GM12872 (cell line): ENCODE measurements around the gene RFC3.

Experiments used
- TF ChIP-seq, protein P1 (sequence below): IDR thresholded peaks from 3 replicates; pipeline ENCODE4 v1.5.1; 2011; ENCODE audit warnings: low read depth, mild to moderate bottlenecking, low read length, moderate library complexity; ENCODE audit not compliant: insufficient read depth

Gene RFC3

DNA sequence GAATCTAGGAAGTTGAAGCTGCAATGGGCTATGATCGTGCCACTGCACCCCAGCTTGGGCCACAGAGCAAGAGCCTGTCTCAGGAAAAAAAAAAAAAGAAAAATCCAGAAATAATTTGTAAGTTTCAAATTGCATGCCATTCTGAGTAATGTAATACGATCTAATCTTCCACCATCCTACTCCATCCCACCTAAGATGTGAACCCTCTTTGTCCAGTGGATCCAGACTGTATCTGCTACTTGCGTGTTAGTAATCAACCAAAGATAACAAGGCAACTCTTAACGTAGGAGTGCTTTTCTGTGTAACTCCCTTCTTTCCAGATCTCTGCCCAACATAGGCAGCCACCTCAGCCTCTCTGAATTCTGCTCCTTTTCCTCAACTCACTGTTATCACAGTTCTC, 24.3 kb downstream of the RFC3 start:
- TF ChIP-seq, protein P1, sequence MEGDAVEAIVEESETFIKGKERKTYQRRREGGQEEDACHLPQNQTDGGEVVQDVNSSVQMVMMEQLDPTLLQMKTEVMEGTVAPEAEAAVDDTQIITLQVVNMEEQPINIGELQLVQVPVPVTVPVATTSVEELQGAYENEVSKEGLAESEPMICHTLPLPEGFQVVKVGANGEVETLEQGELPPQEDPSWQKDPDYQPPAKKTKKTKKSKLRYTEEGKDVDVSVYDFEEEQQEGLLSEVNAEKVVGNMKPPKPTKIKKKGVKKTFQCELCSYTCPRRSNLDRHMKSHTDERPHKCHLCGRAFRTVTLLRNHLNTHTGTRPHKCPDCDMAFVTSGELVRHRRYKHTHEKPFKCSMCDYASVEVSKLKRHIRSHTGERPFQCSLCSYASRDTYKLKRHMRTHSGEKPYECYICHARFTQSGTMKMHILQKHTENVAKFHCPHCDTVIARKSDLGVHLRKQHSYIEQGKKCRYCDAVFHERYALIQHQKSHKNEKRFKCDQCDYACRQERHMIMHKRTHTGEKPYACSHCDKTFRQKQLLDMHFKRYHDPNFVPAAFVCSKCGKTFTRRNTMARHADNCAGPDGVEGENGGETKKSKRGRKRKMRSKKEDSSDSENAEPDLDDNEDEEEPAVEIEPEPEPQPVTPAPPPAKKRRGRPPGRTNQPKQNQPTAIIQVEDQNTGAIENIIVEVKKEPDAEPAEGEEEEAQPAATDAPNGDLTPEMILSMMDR, result no peak

DNA sequence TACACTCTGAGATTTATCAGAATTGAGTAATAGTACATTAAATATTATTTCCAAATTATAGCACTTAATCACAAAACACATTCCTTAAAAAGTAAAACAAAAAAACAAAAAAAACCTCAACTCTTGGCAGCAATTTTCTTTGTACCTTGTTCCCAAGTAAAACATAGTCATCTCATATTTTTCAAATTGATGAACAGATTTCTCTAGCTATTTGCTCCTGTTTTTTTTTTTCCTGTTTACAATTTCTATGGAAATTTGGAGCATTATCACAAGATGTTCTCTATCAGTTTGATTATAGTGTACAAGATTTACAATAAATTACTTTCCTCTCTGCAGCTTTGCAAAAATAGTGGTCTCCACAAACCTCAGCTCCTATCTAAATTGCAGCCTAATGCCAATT, 25.0 kb downstream of the RFC3 start:
- TF ChIP-seq, protein P1, result no peak

DNA sequence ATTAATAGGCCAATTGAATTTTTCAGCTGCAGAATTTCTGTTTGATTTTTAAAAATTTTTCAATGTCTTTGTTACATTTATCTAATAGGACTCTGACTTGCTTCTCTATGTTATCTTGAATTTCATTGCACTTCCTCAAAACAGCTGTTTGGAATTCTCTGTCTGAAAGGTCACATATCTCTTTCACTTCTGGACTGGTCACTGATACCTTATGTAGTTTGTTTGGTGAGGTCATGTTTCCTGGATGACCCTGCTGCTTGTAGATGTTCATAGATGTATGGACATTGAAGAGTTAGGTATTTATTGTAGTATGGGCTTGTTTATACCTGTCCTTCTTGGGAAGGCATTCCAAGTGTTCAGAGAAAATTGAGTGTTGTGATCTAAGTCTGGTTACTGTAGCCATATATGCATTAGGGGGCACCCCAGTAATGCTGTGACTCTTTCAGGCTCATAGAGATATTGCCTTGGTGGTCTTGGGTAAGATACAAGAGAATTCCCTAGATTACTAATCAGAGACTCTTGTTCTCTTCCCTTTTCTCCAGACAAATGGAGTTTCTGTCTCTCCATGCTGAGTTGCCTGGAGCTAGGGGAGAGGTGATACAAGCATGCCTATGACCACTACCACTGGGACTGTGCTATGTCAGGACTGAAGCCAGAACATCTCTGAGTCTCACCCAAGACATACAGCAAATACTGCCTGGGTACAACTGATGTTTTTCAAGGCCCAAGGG, 27.8 kb downstream of the RFC3 start:
- TF ChIP-seq, protein P1, result no peak

DNA sequence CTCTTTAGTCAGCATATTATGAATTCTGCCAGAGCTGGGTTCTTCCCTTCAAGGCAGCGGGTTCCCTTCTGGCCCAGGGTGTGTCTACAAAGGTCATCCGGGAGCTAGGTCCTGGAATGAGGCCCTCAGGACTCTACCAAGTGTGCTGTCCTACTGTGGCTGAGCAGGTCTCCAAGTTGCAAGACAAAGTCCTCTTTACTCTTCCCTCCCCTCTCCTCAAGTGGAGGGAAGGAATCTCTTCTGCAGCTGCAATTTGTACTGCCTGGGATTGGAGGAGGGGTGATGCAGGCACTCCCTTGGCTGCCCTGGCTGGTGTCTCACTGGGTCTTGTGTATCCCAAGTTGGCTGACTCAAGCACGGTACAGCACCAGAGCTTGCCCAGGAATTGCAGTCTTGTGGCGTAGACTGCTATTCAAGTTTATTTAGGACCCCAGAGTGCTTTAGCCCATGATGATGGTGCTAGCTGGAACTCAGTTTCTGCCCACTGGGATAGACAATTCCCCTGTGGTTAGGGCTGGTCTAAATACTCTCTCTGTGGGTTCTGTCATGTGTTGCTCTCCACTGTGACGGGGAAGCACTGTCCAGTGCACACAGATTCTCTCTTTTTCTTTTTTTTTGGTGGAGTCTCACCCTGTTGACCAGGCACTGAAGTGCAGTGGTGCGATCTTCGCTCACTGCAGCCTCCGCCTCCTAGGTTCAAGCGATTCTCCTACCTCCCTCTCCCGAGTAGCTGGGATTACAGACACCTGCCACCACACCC, 28.5 kb downstream of the RFC3 start:
- TF ChIP-seq, protein P1, result no peak

DNA sequence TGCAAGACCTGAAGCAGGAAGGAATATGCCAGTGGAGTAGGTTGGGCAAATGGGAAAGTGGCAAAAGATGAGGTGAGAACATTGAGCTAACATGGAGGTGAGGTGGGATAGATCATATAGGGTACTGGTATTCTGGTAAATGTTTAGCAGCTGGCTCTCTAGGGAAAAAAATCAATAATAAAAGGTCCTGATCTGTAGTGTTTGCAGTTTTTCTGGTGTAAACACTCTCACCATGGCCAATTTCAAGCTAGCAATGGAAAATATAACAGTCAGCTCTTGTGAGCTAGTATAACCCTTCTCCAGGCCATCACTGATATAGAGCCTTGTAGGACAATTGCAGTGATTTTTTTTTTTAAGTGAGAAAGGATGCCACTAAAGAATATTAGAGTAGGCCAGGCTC, 31.3 kb downstream of the RFC3 start:
- TF ChIP-seq, protein P1, result no peak

DNA sequence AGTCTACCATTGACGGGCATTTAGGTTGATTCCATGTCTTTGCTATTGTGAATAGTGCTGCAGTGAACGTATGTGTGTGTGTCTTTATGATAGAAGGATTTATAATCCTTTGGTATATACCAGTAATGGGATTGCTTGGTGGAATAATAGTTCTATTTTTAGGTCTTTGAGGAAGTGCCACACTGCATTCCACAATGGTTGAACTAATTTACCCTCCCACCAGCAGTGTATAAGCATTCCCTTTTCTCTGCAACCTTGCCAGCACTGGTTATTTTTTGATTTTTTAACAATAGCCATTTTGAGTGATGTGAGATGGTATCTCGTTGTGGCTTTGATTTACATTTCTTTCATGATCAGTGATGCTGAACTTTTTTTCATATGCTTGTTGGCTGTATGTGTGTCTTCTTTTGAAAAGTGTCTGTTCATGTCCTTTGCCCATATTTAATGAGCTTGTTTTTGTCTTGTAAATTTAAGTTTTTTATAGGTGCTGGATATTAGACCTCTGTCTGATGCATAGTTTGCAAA, 37.5 kb downstream of the RFC3 start:
- TF ChIP-seq, protein P1, result no peak

DNA sequence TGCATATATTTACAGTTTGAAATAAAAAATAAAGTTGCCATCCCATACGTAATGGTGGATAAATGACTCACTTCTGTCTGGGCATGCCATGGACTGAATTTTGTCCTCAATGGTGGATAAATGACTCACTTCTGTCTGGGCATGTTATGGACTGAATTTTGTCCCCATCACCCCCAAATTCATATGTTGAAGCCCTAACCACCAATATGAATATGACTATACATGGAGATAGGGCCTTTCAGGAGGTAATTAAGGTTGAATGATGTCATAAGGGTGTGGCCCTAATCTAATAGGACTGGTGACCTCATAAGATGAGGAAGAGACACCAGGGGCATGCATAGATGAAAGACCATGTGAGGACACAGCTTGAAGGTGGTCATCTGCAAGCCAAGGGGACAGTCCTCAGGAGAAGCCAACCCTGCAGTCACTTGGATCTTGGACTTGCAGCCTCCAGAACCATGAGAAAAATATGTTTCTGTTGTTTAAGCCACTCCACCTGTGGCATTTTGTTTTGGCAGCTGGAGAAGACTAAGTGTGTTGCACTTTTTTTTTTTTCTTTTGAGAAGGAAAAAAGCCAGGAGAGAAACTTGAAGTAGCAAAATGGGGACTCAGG, 41.8 kb downstream of the RFC3 start:
- TF ChIP-seq, protein P1, result no peak
